HG02870 (cell line): ENCODE measurements around the gene DNAJB4.
"Not testable (repeated sequence)": the region's sequence is repeated elsewhere in the genome, so short reads cannot be mapped to it uniquely, and the experiment has no call there.

Source experiments
- ATAC-seq: cut with Tn5 transposase; IDR thresholded peaks from one replicate; pipeline ENCODE4 v1.9.1; 2021; ENCODE audit warnings: mild to moderate bottlenecking, moderate library complexity; ENCODE audit not compliant: unreplicated experiment

The DNAJB4 gene

GRCh38 chr1:78060857-78061563 is 56.3 kb downstream of the DNAJB4 start:
- peak; percentile 99 for ATAC-seq

- no peak for ATAC-seq
These were observed 57.2 kb downstream of the DNAJB4 start for GRCh38 chr1:78061825-78062523.

GRCh38 chr1:78064886-78065285 is 60.1 kb downstream of the DNAJB4 start:
- not testable (repeated sequence) for ATAC-seq
